SU-DHL-6 (cell line): ENCODE data around the gene SIRPA.

Experiments used
- CTCF ChIP-seq: fragments of 200-600 bp; sonication (generic); IDR thresholded peaks from one replicate; pipeline ENCODE4 v1.5.1; 2017; ENCODE audit warnings: antibody characterized with exemption, mild to moderate bottlenecking, low read length, moderate library complexity; ENCODE audit not compliant: insufficient read depth, poor library complexity, severe bottlenecking
- EZH2phosphoT487 ChIP-seq: fragments of 200-600 bp; sonication (generic), shearing (Covaris generic); conservative IDR thresholded peaks from 2 replicates; pipeline ENCODE4 v1.6.1; 2018; ENCODE audit warnings: mild to moderate bottlenecking, antibody characterized with exemption, low read length, moderate library complexity, mixed read lengths

GRCh38 chr20:1912646-1913045 lies 17.4 kb downstream of the SIRPA start:
- TF ChIP-seq CTCF (no peak), EZH2phosphoT487 (no peak)
